RCC 7860 (cell line): ENCODE results near the gene TCEANC.

Experiments
- DNase-seq: peaks from one replicate; pipeline ENCODE4 v3.0.0-alpha.2; 2015; ENCODE audit warnings: low spot score
- FAIRE-seq: peaks from 2 replicates; lab custom pipeline; 2012; peaks lifted over from hg19 to GRCh38; lab: Jason Lieb, UNC

The TCEANC gene

DNA sequence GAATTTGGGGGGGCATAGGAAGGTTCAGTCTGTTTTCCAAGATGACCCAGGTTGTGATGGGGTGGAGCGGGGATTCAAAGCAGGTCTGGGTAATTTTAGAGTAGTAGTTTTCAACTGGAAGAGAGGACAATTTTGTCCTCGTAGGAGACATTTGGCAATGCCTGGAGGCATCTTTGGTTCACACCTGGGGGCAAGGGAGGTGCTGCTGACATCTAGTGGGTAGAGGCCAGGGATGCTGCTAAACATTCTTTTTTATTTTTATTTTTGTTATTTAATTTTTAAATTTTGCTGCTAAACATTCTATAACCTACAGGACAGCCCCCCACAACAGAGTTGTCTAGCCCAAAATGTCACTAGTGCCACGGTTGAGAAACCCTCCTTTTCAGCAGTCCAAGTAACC is 37.9 kb downstream of the TCEANC start:
- no peak for DNase-seq
- no peak for FAIRE-seq

DNA sequence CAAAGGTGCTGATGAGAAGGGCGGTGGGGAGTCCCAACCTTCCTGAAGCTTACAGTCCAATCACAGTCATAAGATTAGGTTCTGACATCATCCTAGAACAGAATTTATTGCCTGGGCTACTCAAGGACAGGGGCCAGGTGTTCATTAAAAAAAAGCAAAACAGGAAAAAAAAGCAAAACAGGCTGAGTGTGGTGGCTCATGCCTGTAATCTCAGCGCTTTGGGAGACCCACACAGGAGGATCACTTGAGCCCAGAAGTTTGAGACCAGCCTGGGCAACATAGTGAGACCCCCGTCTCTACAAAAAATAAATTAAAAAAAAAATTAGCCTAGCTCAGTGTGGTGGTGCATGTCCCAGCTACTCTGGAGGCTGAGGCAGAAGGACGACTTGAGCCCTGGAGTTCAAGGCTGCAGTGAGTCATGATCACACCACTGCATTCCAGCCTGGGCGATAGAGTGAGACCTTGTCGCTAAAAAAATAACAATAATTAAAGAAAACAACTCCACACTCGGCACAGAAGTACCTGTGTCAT is 39.0 kb downstream of the TCEANC start:
- DNase-seq (peak; percentile 40), FAIRE-seq (peak; percentile 77)

DNA sequence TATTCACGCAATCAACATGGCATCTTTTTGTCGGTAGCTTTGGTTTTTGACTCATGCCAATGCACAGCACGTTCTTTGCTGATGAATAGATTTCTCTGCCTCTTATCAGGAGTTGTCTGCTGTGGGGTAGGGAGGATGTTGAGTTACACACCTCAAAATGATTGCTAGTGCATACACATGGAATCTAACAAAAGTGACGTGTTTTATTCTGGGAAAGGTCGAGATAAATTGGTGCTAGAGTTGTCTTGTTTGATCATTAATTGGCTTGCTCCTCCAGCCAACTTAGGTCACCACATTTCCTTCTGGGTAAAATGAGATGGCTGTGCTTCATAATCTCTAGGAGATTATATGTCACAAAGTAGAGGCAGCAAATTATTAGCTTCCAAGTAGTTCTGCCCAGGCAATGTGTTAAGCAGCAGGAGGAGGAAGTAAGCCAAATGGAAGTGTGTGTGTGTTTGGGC is 39.9 kb downstream of the TCEANC start:
- FAIRE-seq = peak; percentile 86

DNA sequence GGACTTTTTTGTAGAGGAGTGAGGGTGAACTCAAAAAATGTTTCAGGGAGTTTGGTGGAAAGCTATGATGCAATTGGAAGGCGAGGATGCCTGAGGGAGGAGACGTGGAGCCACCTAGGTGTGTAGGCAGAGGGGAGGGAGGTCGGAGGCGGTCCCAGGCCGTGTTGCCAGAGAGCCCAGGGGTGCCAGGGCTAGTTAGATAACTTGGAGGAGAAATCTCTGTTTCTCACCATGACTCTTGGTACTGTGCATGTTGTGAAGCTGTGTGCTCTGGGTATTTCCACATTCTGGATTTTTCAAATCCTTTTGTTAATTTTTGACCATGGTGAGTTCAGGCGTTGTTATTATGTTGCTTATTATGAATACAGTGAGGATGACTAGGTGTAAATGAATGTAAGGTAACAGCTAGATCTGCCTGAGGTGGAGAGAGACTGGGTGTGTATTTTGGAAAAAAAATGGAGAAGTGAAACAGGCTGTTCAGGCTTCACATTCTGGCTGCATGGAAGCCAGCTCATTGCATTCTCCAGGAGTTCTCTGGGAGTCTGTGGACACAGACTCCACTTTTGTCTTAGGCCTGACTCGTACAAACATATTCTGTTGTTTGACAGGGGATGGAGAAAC is 40.5 kb downstream of the TCEANC start:
- DNase-seq = peak; percentile 47
- FAIRE-seq = peak; percentile 21

More for the DNA sequence above, 39.9 kb downstream of the TCEANC start:
- peak; percentile 75 for DNase-seq

DNA sequence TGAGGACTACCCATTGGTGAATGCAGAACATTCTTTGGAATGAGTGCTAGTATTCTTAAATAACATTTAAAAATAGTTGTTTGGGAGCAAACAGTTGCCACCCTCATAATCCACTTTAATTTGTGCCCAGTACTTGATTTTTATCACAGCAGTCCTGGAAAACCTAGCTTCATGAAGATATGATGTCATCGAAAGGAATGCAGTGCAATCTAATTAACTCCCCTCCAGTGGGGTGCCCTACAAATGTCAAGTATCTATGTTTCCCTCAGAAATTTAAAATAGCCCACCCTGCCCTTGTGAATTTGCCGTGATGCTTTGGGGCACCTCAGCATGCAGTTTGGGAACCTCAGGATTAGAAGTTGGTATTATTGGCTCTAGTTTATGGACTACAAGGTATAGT is 41.4 kb downstream of the TCEANC start:
- DNase-seq (no peak), FAIRE-seq (no peak)

DNA sequence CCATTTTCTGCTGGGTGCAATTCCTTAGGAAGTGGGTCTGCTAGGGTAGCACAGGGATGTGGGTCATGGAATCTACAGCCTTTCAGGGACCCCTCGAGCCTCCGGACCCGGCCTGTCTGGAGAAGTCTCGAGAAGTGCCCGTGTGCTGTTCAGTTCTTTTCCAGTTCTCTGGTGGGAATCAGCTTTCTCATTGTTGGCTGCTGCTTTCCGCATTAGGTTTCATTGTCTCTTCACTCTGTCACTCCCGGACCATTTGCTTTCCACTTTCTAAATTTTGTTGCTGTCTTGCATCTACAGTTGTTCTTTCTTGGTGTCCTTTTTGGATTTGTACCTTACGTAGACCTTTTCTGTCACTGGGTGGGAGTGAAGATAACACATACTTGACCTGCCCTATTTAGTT is 42.0 kb downstream of the TCEANC start:
- FAIRE-seq (no peak), DNase-seq (no peak)

DNA sequence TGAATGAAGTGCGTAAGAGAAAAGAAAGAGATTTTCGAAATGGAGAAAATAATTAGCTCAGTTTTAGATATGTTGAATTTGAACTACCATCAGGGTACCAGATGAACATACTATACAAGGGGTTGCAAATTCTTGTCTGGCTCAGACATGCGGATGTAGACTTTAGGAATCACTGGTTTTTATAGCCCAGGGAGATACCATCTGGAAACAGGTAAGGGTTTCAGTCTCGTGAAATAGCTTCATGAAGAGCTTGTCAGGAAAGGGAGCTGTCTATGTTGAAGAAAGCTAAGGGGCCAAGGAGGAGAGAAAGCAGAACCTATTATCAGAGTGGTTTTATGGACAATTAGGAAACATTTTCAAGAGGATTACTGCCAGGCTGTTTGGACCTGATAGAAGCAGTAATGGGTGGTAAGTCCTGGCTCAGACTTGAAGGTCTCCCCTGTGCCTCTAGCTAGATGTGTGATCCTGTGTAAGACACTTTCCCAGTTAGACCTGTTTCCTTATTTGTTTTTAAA is 42.7 kb downstream of the TCEANC start:
- DNase-seq = no peak
- no peak for FAIRE-seq

DNA sequence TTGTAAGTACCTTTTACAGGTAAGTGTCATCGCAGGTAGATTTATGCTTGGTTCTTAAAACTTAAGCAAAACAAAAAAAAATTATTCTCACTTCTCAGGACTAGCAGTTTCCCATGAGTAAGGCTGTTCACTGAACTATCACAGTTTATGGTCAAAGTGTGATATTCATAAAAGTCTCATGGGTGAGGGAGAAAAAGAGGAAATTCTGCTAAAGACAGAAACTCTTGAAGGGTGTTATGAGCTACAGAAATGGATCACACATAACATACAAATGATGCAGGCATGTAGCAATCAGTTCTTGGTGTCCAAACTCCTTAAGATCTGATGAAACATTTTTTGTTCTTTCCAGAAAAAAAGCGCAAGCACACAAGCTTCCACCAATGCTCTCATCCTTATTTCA is 44.5 kb downstream of the TCEANC start:
- no peak for DNase-seq
- no peak for FAIRE-seq

DNA sequence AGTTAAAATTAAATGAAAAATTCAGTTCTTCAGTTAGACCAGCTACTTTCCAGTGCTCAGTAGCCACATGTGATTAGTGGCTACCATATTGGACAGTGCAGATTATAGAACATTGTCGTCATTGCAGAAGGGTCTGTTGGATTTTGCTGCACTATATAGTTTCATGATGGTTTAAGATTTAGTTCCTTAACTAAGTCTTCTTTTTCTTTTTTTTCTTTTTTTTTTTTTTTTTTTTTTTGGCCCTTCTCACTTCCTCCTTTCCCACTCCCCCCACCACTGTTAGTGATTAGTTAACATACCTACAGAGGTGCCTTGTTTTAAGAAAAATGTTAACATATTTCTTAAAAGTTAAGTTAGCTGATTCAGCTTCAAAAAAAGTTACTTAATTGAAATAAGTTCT is 45.0 kb downstream of the TCEANC start:
- FAIRE-seq = no peak
- no peak for DNase-seq

- no peak for DNase-seq
- FAIRE-seq = no peak
These were observed 45.5 kb downstream of the TCEANC start for GRCh38 chrX:13698432-13698831.

- FAIRE-seq (no peak), DNase-seq (no peak)
These were observed 46.4 kb downstream of the TCEANC start for GRCh38 chrX:13699183-13699826.

DNA sequence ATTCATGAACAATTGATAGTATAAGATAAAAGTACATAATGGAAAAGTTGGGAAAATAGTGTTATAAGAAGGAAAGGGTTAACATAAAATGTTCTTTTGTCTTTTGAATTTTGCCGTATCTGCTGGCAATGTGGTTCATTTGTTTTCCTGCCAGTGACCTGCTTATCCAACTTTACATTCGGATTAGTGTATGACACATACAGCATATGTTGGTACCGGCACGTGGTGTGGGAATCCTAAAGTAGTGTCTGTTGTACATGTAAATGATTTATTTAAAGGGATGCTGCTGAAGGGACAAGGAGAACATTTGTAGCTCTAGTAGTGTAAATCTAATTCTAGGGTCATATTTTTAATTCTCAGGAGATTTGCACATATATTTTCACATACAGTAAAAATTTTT is 47.4 kb downstream of the TCEANC start:
- DNase-seq (no peak), FAIRE-seq (no peak)

GRCh38 chrX:13702111-13702789 is 49.3 kb downstream of the TCEANC start:
- FAIRE-seq (no peak), DNase-seq (no peak)

- FAIRE-seq (no peak), DNase-seq (no peak)
These were observed 50.2 kb downstream of the TCEANC start for GRCh38 chrX:13703135-13703534.

GRCh38 chrX:13703589-13703988 is 50.6 kb downstream of the TCEANC start:
- FAIRE-seq (no peak), DNase-seq (no peak)

- DNase-seq = no peak
- FAIRE-seq = no peak
These were observed 58.2 kb downstream of the TCEANC start for GRCh38 chrX:13711141-13711540.
